Lower leg skin (tissue), 3 donors: Measurements from ENCODE around the gene IL12RB2.

ENCODE experiments used
- CTCF ChIP-seq, 3 donors: fragments of 450-650 bp; IDR thresholded peaks; one replicate each; pipeline ENCODE4 v1.5.1; 2016; ENCODE audit warnings: antibody characterized with exemption in 3 of 3, mild to moderate bottlenecking in 3 of 3, moderate library complexity in 2 of 3
- POLR2A ChIP-seq, 2 donors: fragments of 450-650 bp; IDR thresholded peaks; one replicate each; pipeline ENCODE4 v1.6.1; 2016 to 2017; ENCODE audit warnings: antibody characterized with exemption in 2 of 2, mild to moderate bottlenecking in 1 of 2, moderate library complexity in 1 of 2

- TF ChIP-seq CTCF (IDR thresholded peaks at IDR 0.05), result no peak
- no peak for TF ChIP-seq POLR2A (IDR thresholded peaks at IDR 0.05)
These were observed 124.4 kb downstream of the IL12RB2 start for GRCh38 chr1:67431869-67432578.
